Breast epithelium (tissue), 4 donors: Measurements from ENCODE around the gene SAPCD2. TPM values are rescaled to one million over a fixed set of nuclear protein-coding genes. Genes with fewer than 3 reads are reported as not detected.

Experiments used
- DNase-seq, 2 donors: peaks; one replicate each; pipeline ENCODE4 v3.0.0-alpha.2; 2019; ENCODE audit warnings: low spot score in 2 of 2
- H3K27ac ChIP-seq, 2 donors: fragments of 200-600 bp; sonication (generic) in 1 of 2; one replicate each; pipeline ENCODE4 v1.5.1; 2016 to 2019; ENCODE audit warnings: mild to moderate bottlenecking in 1 of 2
- H3K27me3 ChIP-seq, 2 donors: fragments of 200-600 bp; sonication (generic) in 1 of 2; one replicate each; pipeline versions ENCODE4 v1.5.1 to v1.6.0; 2017 to 2019; ENCODE audit warnings: control low read depth in 1 of 2, mild to moderate bottlenecking in 1 of 2
- H3K36me3 ChIP-seq: fragments of 200-600 bp; one replicate; pipeline ENCODE4 v1.5.1; 2019
- H3K4me1 ChIP-seq, 2 donors: fragments of 200-600 bp; sonication (generic); one replicate each; pipeline ENCODE4 v1.5.1; 2016 to 2019; ENCODE audit warnings: control low read depth in 1 of 2
- H3K4me3 ChIP-seq, 3 donors: fragments of 200-600 bp; sonication (generic); 1 replicate in 2 of 3; 2 replicates in 1 of 3; pipeline ENCODE4 v1.5.1; 2016 to 2019; ENCODE audit warnings: mild to moderate bottlenecking in 3 of 3, moderate library complexity in 2 of 3
- H3K9me3 ChIP-seq, 2 donors: fragments of 200-600 bp; sonication (generic) in 1 of 2; one replicate each; pipeline ENCODE4 v1.5.1; 2016 to 2019; ENCODE audit warnings: control low read depth in 1 of 2
- CTCF ChIP-seq, 3 donors: fragments of 450-650 bp; IDR thresholded peaks; one replicate each; pipeline ENCODE4 v1.5.1; 2016 to 2017; ENCODE audit warnings: antibody characterized with exemption in 3 of 3, mild to moderate bottlenecking in 3 of 3, moderate library complexity in 3 of 3
- POLR2A ChIP-seq: fragments of 450-650 bp; IDR thresholded peaks from one replicate; pipeline ENCODE4 v1.6.1; 2016; ENCODE audit warnings: antibody characterized with exemption, mild to moderate bottlenecking, moderate library complexity
- POLR2AphosphoS5 ChIP-seq, 3 donors: sonication (generic); formaldehyde crosslinking; IDR thresholded peaks; one replicate each; pipeline ENCODE4 v1.6.1; 2017; ENCODE audit warnings: antibody characterized with exemption in 3 of 3
- intact Hi-C: fragments of 100-400 bp; cut with DNase I; formaldehyde crosslinking; loops from one replicate; pipeline ENCODE4 v1.15.1; 2023; ENCODE audit warnings: low total_unique reads
- total RNA-seq, 3 donors: library from RNA; depleted of rRNA; stranded (reverse); fragments of >200 nt; gene quantifications; one replicate each; pipeline ENCODE4 v1.1.0, GENCODE V29; 2016

The SAPCD2 gene
- total RNA-seq, 3 donors from 2014 or later, result 0.96 to 2.9 (median 2.8) TPM

GRCh38 chr9:137031904-137032640 lies 38.3 kb downstream of the SAPCD2 start, which contains the start of gene FUT7:
Gene FUT7, minus strand, starts transcription at chr9:137032088. Its CDS starts 97 bp downstream, at chr9:137031991.
- no peaks in the 10 kb centered on the region for H3K27me3 ChIP-seq
- no peak within 1 kb of the TSS for H3K27ac ChIP-seq
- H3K4me3 ChIP-seq, result peak within 1 kb of the TSS in 1 of 3 donors; percentile 8
- no peaks in the 10 kb centered on the region for H3K36me3 ChIP-seq
- TF ChIP-seq CTCF (IDR thresholded peaks at IDR 0.05) (no peak), POLR2AphosphoS5 (IDR thresholded peaks at IDR 0.05) (no peak), POLR2A (no peak)
- intact Hi-C loops, result no loop called here
- H3K9me3 ChIP-seq, result no peaks in the 10 kb centered on the region
- peaks cover 19% of the 10 kb centered on the region in 2 donors for H3K4me1 ChIP-seq
- DNase-seq, result no peak

GRCh38 chr9:137030538-137031527 lies 39.5 kb downstream of the SAPCD2 start:
- TF ChIP-seq POLR2A (no peak), POLR2AphosphoS5 (IDR thresholded peaks at IDR 0.05) (no peak), CTCF (IDR thresholded peaks at IDR 0.05) (no peak)
- Histone ChIP-seq H3K9me3 (no peaks in the 10 kb centered on the region), H3K4me1 (peaks cover 21 to 31% of the 10 kb centered on the region in 2 donors), H3K36me3 (no peaks in the 10 kb centered on the region), H3K27me3 (no peaks in the 10 kb centered on the region), H3K4me3 (no peak overlapping the region), H3K27ac (no peak overlapping the region)
- intact Hi-C loops, result no loop called here
- no peak for DNase-seq

- no peak overlapping the region for H3K27ac ChIP-seq
- intact Hi-C loops, result no loop called here
- no peaks in the 10 kb centered on the region for H3K27me3 ChIP-seq
- DNase-seq, result no peak
- peaks cover 20 to 35% of the 10 kb centered on the region in 2 donors for H3K4me1 ChIP-seq
- H3K36me3 ChIP-seq, result no peaks in the 10 kb centered on the region
- no peaks in the 10 kb centered on the region for H3K9me3 ChIP-seq
- no peak overlapping the region for H3K4me3 ChIP-seq
- TF ChIP-seq POLR2A (no peak), CTCF (IDR thresholded peaks at IDR 0.05) (no peak), POLR2AphosphoS5 (IDR thresholded peaks at IDR 0.05) (no peak)
These were observed 40.4 kb downstream of the SAPCD2 start for GRCh38 chr9:137030006-137030405.

- Histone ChIP-seq H3K9me3 (no peaks in the 10 kb centered on the region), H3K36me3 (no peaks in the 10 kb centered on the region), H3K4me3 (peak overlapping the region; percentile 49 to 88 (median 66)), H3K27me3 (no peaks in the 10 kb centered on the region), H3K27ac (no peak overlapping the region), H3K4me1 (peaks cover 12 to 27% of the 10 kb centered on the region in 2 donors)
- intact Hi-C loops, result no loop called here
- TF ChIP-seq CTCF (IDR thresholded peaks at IDR 0.05) (peak; percentile 60 to 84 (median 76)), POLR2AphosphoS5 (IDR thresholded peaks at IDR 0.05) (no peak)
- DNase-seq, result peak in 1 of 2 donors; percentile 69
These were observed 41.1 kb downstream of the SAPCD2 start for GRCh38 chr9:137029058-137029936.
